ENCODE data around the gene MDM2. TPM values are rescaled to one million over a fixed set of nuclear protein-coding genes. Genes with fewer than 3 reads are reported as not detected.

The MDM2 gene
- total RNA-seq, 1 experiment from 2014 or later: 56.9 TPM

DNA sequence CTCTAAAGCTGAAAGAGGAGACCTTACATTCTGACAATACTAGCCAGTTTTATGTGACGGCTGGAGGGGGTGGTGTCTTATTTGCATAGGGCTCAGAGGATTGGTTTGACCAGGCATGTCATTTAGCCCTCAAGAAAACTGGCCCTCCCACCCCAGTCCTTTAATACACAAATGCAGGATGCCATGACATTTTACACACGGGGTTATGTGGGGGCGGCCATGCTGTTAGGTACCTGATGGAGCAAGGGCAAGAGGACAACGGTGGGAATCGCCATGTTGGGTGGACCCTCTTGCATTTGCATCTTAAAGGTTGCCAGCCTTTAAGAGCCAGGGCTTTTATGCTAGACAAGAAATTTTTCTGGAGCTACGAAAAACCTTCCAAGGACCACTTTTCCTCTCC is 23.3 kb downstream of the MDM2 start:
- Histone ChIP-seq H3K9ac (ENCODE audit: low read length) (no peak overlapping the region), H3K27ac (ENCODE audit: low read length) (no peak overlapping the region), H3K4me3 (ENCODE audit: low read length) (no peak overlapping the region), H3K9me2 (replicated peaks; ENCODE audit: insufficient read depth, low read length) (no peaks in the 10 kb centered on the region), H2AFZ (ENCODE audit: low read length) (no peak overlapping the region), H3K27me3 (ENCODE audit: low read length) (no peaks in the 10 kb centered on the region), H3K4me2 (ENCODE audit: low read depth, low read length, poor library complexity, severe bottlenecking) (no peak overlapping the region), H3K9me3 (ENCODE audit: low read length) (no peaks in the 10 kb centered on the region), H3K36me3 (ENCODE audit: insufficient read depth, low read length) (peaks cover 42% of the 10 kb centered on the region), H3K79me2 (ENCODE audit: low read length) (peaks cover 24% of the 10 kb centered on the region), H4K20me1 (ENCODE audit: insufficient read depth, low read depth, low read length) (no peaks in the 10 kb centered on the region), H3K4me1 (ENCODE audit: low read length) (no peaks in the 10 kb centered on the region)
- no peak for DNase-seq

GRCh38 chr12:68831751-68832503 is 23.9 kb downstream of the MDM2 start:
- no peaks in the 10 kb centered on the region for H4K20me1 ChIP-seq (ENCODE audit: insufficient read depth, low read depth, low read length)
- no peak overlapping the region for H3K27ac ChIP-seq (ENCODE audit: low read length)
- H3K27me3 ChIP-seq (ENCODE audit: low read length): no peaks in the 10 kb centered on the region
- no peaks in the 10 kb centered on the region for H3K9me2 ChIP-seq (replicated peaks; ENCODE audit: insufficient read depth, low read length)
- no peak overlapping the region for H2AFZ ChIP-seq (ENCODE audit: low read length)
- H3K4me3 ChIP-seq (ENCODE audit: low read length): no peak overlapping the region
- no peak overlapping the region for H3K4me2 ChIP-seq (ENCODE audit: low read depth, low read length, poor library complexity, severe bottlenecking)
- H3K79me2 ChIP-seq (ENCODE audit: low read length): peaks cover 24% of the 10 kb centered on the region
- H3K36me3 ChIP-seq (ENCODE audit: insufficient read depth, low read length): peaks cover 48% of the 10 kb centered on the region
- H3K9me3 ChIP-seq (ENCODE audit: low read length): no peaks in the 10 kb centered on the region
- H3K4me1 ChIP-seq (ENCODE audit: low read length): no peaks in the 10 kb centered on the region
- H3K9ac ChIP-seq (ENCODE audit: low read length): no peak overlapping the region
- no peak for DNase-seq

DNA sequence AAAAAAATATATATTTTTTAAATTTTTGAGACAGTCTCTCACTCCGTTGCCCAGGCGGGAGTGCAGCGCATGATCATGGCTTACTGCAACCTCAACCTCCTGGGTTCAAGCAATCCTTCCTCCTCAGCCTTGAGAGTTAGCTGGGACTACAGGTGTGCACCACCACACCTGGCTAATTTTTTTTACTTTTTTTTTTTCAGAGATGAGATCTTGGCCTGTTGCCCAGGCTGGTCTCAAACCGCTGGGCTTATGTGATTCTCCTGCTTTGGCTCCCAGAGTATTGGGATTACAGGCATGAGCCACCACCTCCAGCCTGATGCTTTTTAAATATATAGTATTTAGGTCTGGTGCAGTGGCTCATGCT is 24.5 kb downstream of the MDM2 start:
- H3K4me3 ChIP-seq (ENCODE audit: low read length): no peak overlapping the region
- no peak for DNase-seq
- H3K9ac ChIP-seq (ENCODE audit: low read length): no peak overlapping the region
- H2AFZ ChIP-seq (ENCODE audit: low read length): no peak overlapping the region
- no peaks in the 10 kb centered on the region for H3K27me3 ChIP-seq (ENCODE audit: low read length)
- H3K9me3 ChIP-seq (ENCODE audit: low read length): no peaks in the 10 kb centered on the region
- peaks cover 24% of the 10 kb centered on the region for H3K79me2 ChIP-seq (ENCODE audit: low read length)
- no peaks in the 10 kb centered on the region for H3K4me1 ChIP-seq (ENCODE audit: low read length)
- H3K4me2 ChIP-seq (ENCODE audit: low read depth, low read length, poor library complexity, severe bottlenecking): no peak overlapping the region
- no peak overlapping the region for H3K27ac ChIP-seq (ENCODE audit: low read length)
- H3K36me3 ChIP-seq (ENCODE audit: insufficient read depth, low read length): peaks cover 52% of the 10 kb centered on the region
- no peaks in the 10 kb centered on the region for H3K9me2 ChIP-seq (replicated peaks; ENCODE audit: insufficient read depth, low read length)
- H4K20me1 ChIP-seq (ENCODE audit: insufficient read depth, low read depth, low read length): no peaks in the 10 kb centered on the region

GRCh38 chr12:68833508-68833907 is 25.5 kb downstream of the MDM2 start:
- no peak overlapping the region for H2AFZ ChIP-seq (ENCODE audit: low read length)
- no peaks in the 10 kb centered on the region for H4K20me1 ChIP-seq (ENCODE audit: insufficient read depth, low read depth, low read length)
- H3K9me2 ChIP-seq (replicated peaks; ENCODE audit: insufficient read depth, low read length): no peaks in the 10 kb centered on the region
- H3K4me1 ChIP-seq (ENCODE audit: low read length): no peaks in the 10 kb centered on the region
- no peak for DNase-seq
- H3K9ac ChIP-seq (ENCODE audit: low read length): no peak overlapping the region
- H3K27me3 ChIP-seq (ENCODE audit: low read length): no peaks in the 10 kb centered on the region
- peaks cover 51% of the 10 kb centered on the region for H3K36me3 ChIP-seq (ENCODE audit: insufficient read depth, low read length)
- peaks cover 24% of the 10 kb centered on the region for H3K79me2 ChIP-seq (ENCODE audit: low read length)
- no peak overlapping the region for H3K4me2 ChIP-seq (ENCODE audit: low read depth, low read length, poor library complexity, severe bottlenecking)
- H3K27ac ChIP-seq (ENCODE audit: low read length): no peak overlapping the region
- no peaks in the 10 kb centered on the region for H3K9me3 ChIP-seq (ENCODE audit: low read length)
- H3K4me3 ChIP-seq (ENCODE audit: low read length): no peak overlapping the region

GRCh38 chr12:68835333-68835908 is 27.4 kb downstream of the MDM2 start:
- H3K4me1 ChIP-seq (ENCODE audit: low read length): no peaks in the 10 kb centered on the region
- DNase-seq: no peak
- no peak overlapping the region for H3K4me3 ChIP-seq (ENCODE audit: low read length)
- no peaks in the 10 kb centered on the region for H4K20me1 ChIP-seq (ENCODE audit: insufficient read depth, low read depth, low read length)
- peaks cover 63% of the 10 kb centered on the region for H3K36me3 ChIP-seq (ENCODE audit: insufficient read depth, low read length)
- no peak overlapping the region for H3K9ac ChIP-seq (ENCODE audit: low read length)
- no peak overlapping the region for H2AFZ ChIP-seq (ENCODE audit: low read length)
- H3K4me2 ChIP-seq (ENCODE audit: low read depth, low read length, poor library complexity, severe bottlenecking): no peak overlapping the region
- H3K9me2 ChIP-seq (replicated peaks; ENCODE audit: insufficient read depth, low read length): no peaks in the 10 kb centered on the region
- H3K79me2 ChIP-seq (ENCODE audit: low read length): peaks cover 22% of the 10 kb centered on the region
- H3K27me3 ChIP-seq (ENCODE audit: low read length): no peaks in the 10 kb centered on the region
- no peaks in the 10 kb centered on the region for H3K9me3 ChIP-seq (ENCODE audit: low read length)
- H3K27ac ChIP-seq (ENCODE audit: low read length): no peak overlapping the region

GRCh38 chr12:68837215-68837614 is 29.2 kb downstream of the MDM2 start:
- no peak overlapping the region for H3K27ac ChIP-seq (ENCODE audit: low read length)
- no peaks in the 10 kb centered on the region for H3K9me2 ChIP-seq (replicated peaks; ENCODE audit: insufficient read depth, low read length)
- no peak overlapping the region for H3K4me3 ChIP-seq (ENCODE audit: low read length)
- H3K36me3 ChIP-seq (ENCODE audit: insufficient read depth, low read length): peaks cover 63% of the 10 kb centered on the region
- no peaks in the 10 kb centered on the region for H3K4me1 ChIP-seq (ENCODE audit: low read length)
- DNase-seq: no peak
- H4K20me1 ChIP-seq (ENCODE audit: insufficient read depth, low read depth, low read length): no peaks in the 10 kb centered on the region
- no peak overlapping the region for H3K9ac ChIP-seq (ENCODE audit: low read length)
- H3K79me2 ChIP-seq (ENCODE audit: low read length): peaks cover 6% of the 10 kb centered on the region
- no peaks in the 10 kb centered on the region for H3K27me3 ChIP-seq (ENCODE audit: low read length)
- H3K9me3 ChIP-seq (ENCODE audit: low read length): no peaks in the 10 kb centered on the region
- H2AFZ ChIP-seq (ENCODE audit: low read length): no peak overlapping the region
- H3K4me2 ChIP-seq (ENCODE audit: low read depth, low read length, poor library complexity, severe bottlenecking): no peak overlapping the region

GRCh38 chr12:68838046-68838886 is 30.3 kb downstream of the MDM2 start:
- H3K4me2 ChIP-seq (ENCODE audit: low read depth, low read length, poor library complexity, severe bottlenecking): no peak overlapping the region
- H2AFZ ChIP-seq (ENCODE audit: low read length): no peak overlapping the region
- H3K27ac ChIP-seq (ENCODE audit: low read length): no peak overlapping the region
- no peaks in the 10 kb centered on the region for H4K20me1 ChIP-seq (ENCODE audit: insufficient read depth, low read depth, low read length)
- H3K4me3 ChIP-seq (ENCODE audit: low read length): no peak overlapping the region
- no peaks in the 10 kb centered on the region for H3K9me3 ChIP-seq (ENCODE audit: low read length)
- peaks cover 6% of the 10 kb centered on the region for H3K79me2 ChIP-seq (ENCODE audit: low read length)
- H3K9ac ChIP-seq (ENCODE audit: low read length): no peak overlapping the region
- no peaks in the 10 kb centered on the region for H3K9me2 ChIP-seq (replicated peaks; ENCODE audit: insufficient read depth, low read length)
- H3K36me3 ChIP-seq (ENCODE audit: insufficient read depth, low read length): peaks cover 63% of the 10 kb centered on the region
- no peak for DNase-seq
- no peaks in the 10 kb centered on the region for H3K27me3 ChIP-seq (ENCODE audit: low read length)
- H3K4me1 ChIP-seq (ENCODE audit: low read length): no peaks in the 10 kb centered on the region; the same call in 1 of the 2 replicates
